ENCODE results near the gene RAI1. TPM values are rescaled to one million over a fixed set of nuclear protein-coding genes. Genes with fewer than 3 reads are reported as not detected.

RAI1 gene
- total RNA-seq, 2 donors from 2014 or later, result 35.9 to 42.9 TPM

- Histone ChIP-seq H3K27ac (ENCODE audit: low read depth, low read length) (peak overlapping the region; percentile 94), H3K27me3 (ENCODE audit: control insufficient read depth, insufficient read depth, low read length, poor library complexity, severe bottlenecking) (peaks cover 31% of the 10 kb centered on the region), H3K36me3 (ENCODE audit: control insufficient read depth, insufficient read depth, low read length) (no peaks in the 10 kb centered on the region), H3K9me3 (ENCODE audit: control insufficient read depth, low read length) (no peaks in the 10 kb centered on the region), H3K4me1 (ENCODE audit: control insufficient read depth, insufficient read depth, low read length) (peaks cover 35% of the 10 kb centered on the region), H3K4me3 (ENCODE audit: low read length) (peak overlapping the region; percentile 80), H3K9ac (ENCODE audit: extremely low read depth, low read length, poor library complexity, severe bottlenecking) (peak overlapping the region; percentile 58)
- peak; percentile 91 for DNase-seq
- Mint-ChIP-seq H3K36me3 (ENCODE audit: low read depth) (peaks cover 3% of the 10 kb centered on the region), H3K27ac (peak overlapping the region; percentile 97), H3K4me3 (peak overlapping the region; percentile 59), H3K9me3 (no peaks in the 10 kb centered on the region), H3K4me1 (peaks cover 67% of the 10 kb centered on the region), H3K27me3 (ENCODE audit: insufficient read depth) (peaks cover 49% of the 10 kb centered on the region)
- WGBS, 2 experiments (ENCODE audit: insufficient coverage in 1 of 2, insufficient read length in 1 of 2), result 5 to 14% methylated on average over 14 to 90 of the region's 90 CpGs
- no peak for TF ChIP-seq CTCF (conservative IDR thresholded peaks at IDR 0.05)
Measured at GRCh38 chr17:17694169-17695081, 13.2 kb downstream of the RAI1 start.

- H3K4me1 ChIP-seq (ENCODE audit: control insufficient read depth, insufficient read depth, low read length), result peaks cover 36% of the 10 kb centered on the region
- peaks cover 61% of the 10 kb centered on the region for H3K27me3 Mint-ChIP-seq (ENCODE audit: insufficient read depth)
- peaks cover 48% of the 10 kb centered on the region for H3K27me3 ChIP-seq (ENCODE audit: control insufficient read depth, insufficient read depth, low read length, poor library complexity, severe bottlenecking)
- no peak for DNase-seq
- no peaks in the 10 kb centered on the region for H3K36me3 ChIP-seq (ENCODE audit: control insufficient read depth, insufficient read depth, low read length)
- no peak overlapping the region for H3K4me3 ChIP-seq (ENCODE audit: low read length)
- H3K9ac ChIP-seq (ENCODE audit: extremely low read depth, low read length, poor library complexity, severe bottlenecking), result no peak overlapping the region
- no peaks in the 10 kb centered on the region for H3K9me3 Mint-ChIP-seq
- no peak for TF ChIP-seq CTCF (conservative IDR thresholded peaks at IDR 0.05)
- WGBS, 2 experiments (ENCODE audit: insufficient coverage in 1 of 2, insufficient read length in 1 of 2), result 95% methylated on average over 2 of the region's 4 CpGs; no CpG with 5 or more reads in 1 of the 2 experiments
- H3K4me3 Mint-ChIP-seq, result no peak overlapping the region
- no peak overlapping the region for H3K27ac Mint-ChIP-seq
- H3K4me1 Mint-ChIP-seq, result peaks cover 70% of the 10 kb centered on the region
- H3K9me3 ChIP-seq (ENCODE audit: control insufficient read depth, low read length), result no peaks in the 10 kb centered on the region
- peaks cover 3% of the 10 kb centered on the region for H3K36me3 Mint-ChIP-seq (ENCODE audit: low read depth)
- no peak overlapping the region for H3K27ac ChIP-seq (ENCODE audit: low read depth, low read length)
Measured at GRCh38 chr17:17696085-17696484, 14.8 kb downstream of the RAI1 start.

- H3K9me3 Mint-ChIP-seq, result no peaks in the 10 kb centered on the region
- H3K4me3 Mint-ChIP-seq, result no peak overlapping the region
- H3K9ac ChIP-seq (ENCODE audit: extremely low read depth, low read length, poor library complexity, severe bottlenecking), result no peak overlapping the region
- no peak for DNase-seq
- WGBS, 2 experiments (ENCODE audit: insufficient coverage in 1 of 2, insufficient read length in 1 of 2), result 89 to 92% methylated on average over 10 to 13 of the region's 13 CpGs
- H3K36me3 ChIP-seq (ENCODE audit: control insufficient read depth, insufficient read depth, low read length), result no peaks in the 10 kb centered on the region
- H3K27ac ChIP-seq (ENCODE audit: low read depth, low read length), result no peak overlapping the region
- H3K4me1 ChIP-seq (ENCODE audit: control insufficient read depth, insufficient read depth, low read length), result peaks cover 34% of the 10 kb centered on the region
- H3K4me3 ChIP-seq (ENCODE audit: low read length), result no peak overlapping the region
- peaks cover 67% of the 10 kb centered on the region for H3K4me1 Mint-ChIP-seq
- H3K27me3 ChIP-seq (ENCODE audit: control insufficient read depth, insufficient read depth, low read length, poor library complexity, severe bottlenecking), result peaks cover 58% of the 10 kb centered on the region
- H3K27me3 Mint-ChIP-seq (ENCODE audit: insufficient read depth), result peaks cover 69% of the 10 kb centered on the region
- H3K27ac Mint-ChIP-seq, result no peak overlapping the region
- TF ChIP-seq CTCF (conservative IDR thresholded peaks at IDR 0.05), result no peak
- peaks cover 3% of the 10 kb centered on the region for H3K36me3 Mint-ChIP-seq (ENCODE audit: low read depth)
- no peaks in the 10 kb centered on the region for H3K9me3 ChIP-seq (ENCODE audit: control insufficient read depth, low read length)
Measured at GRCh38 chr17:17696882-17697633, 15.8 kb downstream of the RAI1 start.

Data from endodermal cell (in vitro differentiated cells).